Right cardiac atrium (tissue), 5 donors: ENCODE results near the gene SWI5. TPM values are rescaled to one million over a fixed set of nuclear protein-coding genes. Genes with fewer than 3 reads are reported as not detected.
A peak's percentile ranks its signal among the peaks of the same experiment; 100 is the strongest.

ENCODE experiments used
- ATAC-seq, 2 donors: fragments of 200-7000 bp; cut with Tn5 transposase; one replicate each; pipeline versions ENCODE4 v1.8.0 to v1.9.1; 2020; ENCODE audit warnings: moderate library complexity in 2 of 2, mild to moderate bottlenecking in 1 of 2
- DNase-seq, 3 donors: peaks; one replicate each; pipeline ENCODE4 v3.0.0-alpha.2; 2020
- H3K27ac ChIP-seq: one replicate; pipeline ENCODE4 v1.5.1; 2013; ENCODE audit warnings: mild to moderate bottlenecking, low read length, control low read depth, moderate library complexity
- H3K27me3 ChIP-seq: one replicate; pipeline ENCODE4 v1.6.1; 2013; ENCODE audit not compliant: control insufficient read depth, insufficient read depth
- H3K4me1 ChIP-seq: one replicate; pipeline ENCODE4 v1.6.1; 2013; ENCODE audit warnings: low read length; ENCODE audit not compliant: control insufficient read depth, insufficient read depth
- H3K4me3 ChIP-seq: one replicate; pipeline ENCODE4 v1.5.1; 2013; ENCODE audit warnings: low read length, control low read depth
- H3K9me3 ChIP-seq: one replicate; pipeline ENCODE4 v1.6.1; 2013; ENCODE audit warnings: low read length; ENCODE audit not compliant: control insufficient read depth
- WGBS: extraction: QIAGEN DNeasy Blood & Tissue Kit; methylation state at CpG from one replicate; pipeline ENCODE4 v1.1.7; 2013; 5-methylcytosine and 5-hydroxymethylcytosine counted together
- intact Hi-C, 4 donors: fragments of 100-400 bp; cut with DNase I; formaldehyde crosslinking; loops; one replicate each; pipeline versions ENCODE4 v1.11.0 to v1.14.0; 2022 to 2023
- polyA plus RNA-seq: library from polyadenylated mRNA; stranded (reverse); fragments of 200-250 nt; gene quantifications from one replicate; pipeline ENCODE4 v1.2.3, GENCODE V29; 2013
- total RNA-seq, 4 donors: library from RNA; stranded (reverse); fragmentation: NEBNext Ultra II Directional; extraction: Animal tissue kit (Norgen Biotek cat#: 25700); gene quantifications; one replicate each; pipeline ENCODE4 v1.2.1, GENCODE V29; 2021
- donor health status: healthy with polysubstance abuse.
- donor health status: DM: no; HTN: yes; CAD: no.
- donor health status: DM: no; HTN: no; CAD: no.
- donor health status: DM: no; HTN: yes; CAD: no; lungs with severe emphysema.
- donor health status: DM: yes; HTN: yes; CAD: no.

Gene SWI5
- total and polyA plus RNA-seq, 5 donors, result 18.7 to 33.7 (median 21.6) TPM

GRCh38 chr9:128282500-128282899 lies 6.4 kb downstream of the SWI5 start:
- H3K4me3 ChIP-seq, result no peak overlapping the region
- intact Hi-C loops, result no loop called here
- H3K9me3 ChIP-seq, result no peaks in the 10 kb centered on the region

GRCh38 chr9:128285033-128285784 lies 9.1 kb downstream of the SWI5 start:
- DNase-seq (no peak), ATAC-seq (peak in 1 of 2 donors; percentile 23)
- Histone ChIP-seq H3K4me3 (no peak overlapping the region), H3K4me1 (no peaks in the 10 kb centered on the region), H3K27ac (no peak overlapping the region), H3K27me3 (no peaks in the 10 kb centered on the region), H3K9me3 (no peaks in the 10 kb centered on the region)
- intact Hi-C loops, result loop anchor here in 1 of 4 donors (5.0 kb wide), 1 partner anchor 612 kb away; no protein-coding TSS in a partner anchor
- 94% methylated on average over 12 of the region's 12 CpGs for WGBS

More at GRCh38 chr9:128282500-128282899, 6.4 kb downstream of the SWI5 start:
- no peak for ATAC-seq
- no peaks in the 10 kb centered on the region for H3K27me3 ChIP-seq
- no peak for DNase-seq
- H3K4me1 ChIP-seq, result no peaks in the 10 kb centered on the region
- H3K27ac ChIP-seq, result no peak overlapping the region
- WGBS, result 92% methylated on average over 6 of the region's 6 CpGs

- 37% methylated on average over 6 of the region's 6 CpGs for WGBS
These were observed 10.4 kb downstream of the SWI5 start for GRCh38 chr9:128286440-128286839.

GRCh38 chr9:128288273-128289004 lies 12.4 kb downstream of the SWI5 start:
- Histone ChIP-seq H3K27me3 (no peaks in the 10 kb centered on the region), H3K27ac (no peak overlapping the region), H3K9me3 (no peaks in the 10 kb centered on the region), H3K4me3 (no peak overlapping the region), H3K4me1 (no peaks in the 10 kb centered on the region)
- no peak for DNase-seq
- intact Hi-C loops, result loop anchor here in 1 of 4 donors (5.0 kb wide), 1 partner anchor 609 kb away; no protein-coding TSS in a partner anchor
- peak in 1 of 2 donors; percentile 27 for ATAC-seq
- WGBS, result 77% methylated on average over 11 of the region's 11 CpGs

More at GRCh38 chr9:128286440-128286839, 10.4 kb downstream of the SWI5 start:
- DNase-seq, result peak; percentile 52 to 82 (median 80)
- intact Hi-C loops, result loop anchor here in 1 of 4 donors (5.0 kb wide), 1 partner anchor 611 kb away; no protein-coding TSS in a partner anchor
- H3K9me3 ChIP-seq, result no peaks in the 10 kb centered on the region
- no peak overlapping the region for H3K27ac ChIP-seq
- ATAC-seq, result peak; percentile 53 to 73
- H3K4me3 ChIP-seq, result no peak overlapping the region
- no peaks in the 10 kb centered on the region for H3K4me1 ChIP-seq
- no peaks in the 10 kb centered on the region for H3K27me3 ChIP-seq

- Histone ChIP-seq H3K27me3 (no peaks in the 10 kb centered on the region), H3K4me3 (no peak overlapping the region), H3K27ac (no peak overlapping the region), H3K4me1 (no peaks in the 10 kb centered on the region), H3K9me3 (no peaks in the 10 kb centered on the region)
- intact Hi-C loops, result no loop called here
- ATAC-seq (no peak), DNase-seq (no peak)
- WGBS, result 96% methylated on average over 3 of the region's 3 CpGs
These were observed 15.9 kb downstream of the SWI5 start for GRCh38 chr9:128292009-128292408.

- H3K9me3 ChIP-seq, result no peaks in the 10 kb centered on the region
- H3K27ac ChIP-seq, result no peak overlapping the region
- ATAC-seq, result no peak
- intact Hi-C loops, result no loop called here
- no peak overlapping the region for H3K4me3 ChIP-seq
- DNase-seq, result no peak
- H3K4me1 ChIP-seq, result no peaks in the 10 kb centered on the region
- no peaks in the 10 kb centered on the region for H3K27me3 ChIP-seq
- 85% methylated on average over 4 of the region's 4 CpGs for WGBS
These were observed 17.0 kb downstream of the SWI5 start for GRCh38 chr9:128293091-128293490.

GRCh38 chr9:128294142-128294541 lies 18.1 kb downstream of the SWI5 start:
- WGBS, result 86% methylated on average over 4 of the region's 4 CpGs
- ATAC-seq (no peak), DNase-seq (no peak)
- intact Hi-C loops, result no loop called here
- H3K27ac ChIP-seq, result no peak overlapping the region
- H3K27me3 ChIP-seq, result no peaks in the 10 kb centered on the region
- no peaks in the 10 kb centered on the region for H3K4me1 ChIP-seq
- H3K4me3 ChIP-seq, result no peak overlapping the region
- H3K9me3 ChIP-seq, result no peaks in the 10 kb centered on the region

- no peak for DNase-seq
- no peak overlapping the region for H3K27ac ChIP-seq
- intact Hi-C loops, result no loop called here
- ATAC-seq, result no peak
- WGBS, result 86% methylated on average over 16 of the region's 16 CpGs
- H3K4me3 ChIP-seq, result no peak overlapping the region
- no peaks in the 10 kb centered on the region for H3K27me3 ChIP-seq
- no peaks in the 10 kb centered on the region for H3K4me1 ChIP-seq
- H3K9me3 ChIP-seq, result no peaks in the 10 kb centered on the region
These were observed 20.5 kb downstream of the SWI5 start for GRCh38 chr9:128296340-128297220.

- ATAC-seq (no peak), DNase-seq (no peak)
- no peaks in the 10 kb centered on the region for H3K27me3 ChIP-seq
- H3K27ac ChIP-seq, result no peak overlapping the region
- H3K4me3 ChIP-seq, result no peak overlapping the region
- intact Hi-C loops, result no loop called here
- no peaks in the 10 kb centered on the region for H3K4me1 ChIP-seq
- WGBS, result 84% methylated on average over 2 of the region's 2 CpGs
- H3K9me3 ChIP-seq, result no peaks in the 10 kb centered on the region
These were observed 21.2 kb downstream of the SWI5 start for GRCh38 chr9:128297221-128297773.
